ENCODE data around the gene THBS2.
"Not testable (repeated sequence)": the region's sequence is repeated elsewhere in the genome, so short reads cannot be mapped to it uniquely, and the experiment has no call there.

THBS2 gene

DNA sequence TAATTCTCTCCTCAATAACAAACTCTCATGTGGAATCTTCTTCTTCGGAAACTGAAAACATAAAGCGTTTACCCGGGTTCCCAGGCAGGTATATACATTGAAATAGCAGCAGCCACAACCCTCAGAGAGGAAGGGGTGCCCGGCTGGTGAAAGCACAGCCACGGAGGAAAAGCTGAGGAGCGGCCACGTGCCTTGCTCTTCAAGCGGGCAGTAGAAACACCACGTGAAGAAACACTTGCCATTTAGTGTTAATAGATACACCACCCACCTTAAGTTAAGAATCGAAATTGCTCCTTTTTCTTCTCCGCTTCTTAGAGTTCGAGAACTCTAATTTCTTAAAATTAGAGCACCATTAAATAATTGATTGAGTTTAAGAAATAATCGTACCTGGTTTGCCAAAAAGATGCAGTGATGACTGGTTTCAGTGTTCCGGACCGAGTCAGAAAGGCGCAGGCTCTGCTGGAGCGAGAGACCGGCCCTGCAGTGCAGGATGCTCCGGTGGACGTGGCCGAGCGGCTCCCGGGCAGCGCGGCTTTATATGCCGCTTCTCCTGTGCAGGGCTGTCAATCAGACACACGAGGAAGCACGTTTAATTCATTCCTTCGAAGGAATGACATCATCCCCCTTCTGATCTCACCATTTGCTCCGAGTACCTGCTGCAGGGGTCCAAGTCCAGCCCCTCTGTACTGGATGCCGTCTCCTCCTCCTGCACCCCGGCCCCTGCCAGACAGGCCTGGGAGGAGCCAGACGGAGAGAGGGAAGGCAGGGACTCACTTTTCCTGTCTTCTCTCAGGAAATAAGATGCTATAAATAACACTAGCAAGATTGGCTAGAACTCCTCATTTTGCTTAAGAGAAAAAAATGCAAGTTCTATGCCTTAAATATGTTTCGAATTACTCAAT is at the start of gene THBS2:
Gene THBS2, minus strand, starts transcription at position 510 of the 902 bp plus-strand sequence. CDS start 3,062 bp downstream, outside the sequence.
- DNase-seq, result peak; percentile 82

DNA sequence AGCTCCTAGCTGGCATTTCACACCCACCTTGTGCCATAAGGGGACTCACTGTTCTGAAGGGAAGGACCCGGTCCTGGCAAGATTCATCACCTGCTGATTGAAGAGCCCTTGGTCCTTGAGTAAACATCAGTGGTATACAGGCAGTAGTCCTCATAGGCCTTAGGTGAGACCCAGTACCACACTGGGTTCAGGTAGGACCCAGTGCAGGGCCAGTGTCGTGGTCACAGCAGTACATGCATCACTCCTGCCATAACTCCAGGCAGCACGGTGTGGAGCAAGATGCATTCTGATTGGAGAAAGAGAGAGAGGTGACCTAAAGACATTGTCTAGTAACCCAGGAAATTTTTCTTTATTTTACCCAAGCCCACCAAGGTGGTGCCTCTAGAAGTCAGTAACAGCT is 49.1 kb upstream of the THBS2 start:
- no peak for DNase-seq

DNA sequence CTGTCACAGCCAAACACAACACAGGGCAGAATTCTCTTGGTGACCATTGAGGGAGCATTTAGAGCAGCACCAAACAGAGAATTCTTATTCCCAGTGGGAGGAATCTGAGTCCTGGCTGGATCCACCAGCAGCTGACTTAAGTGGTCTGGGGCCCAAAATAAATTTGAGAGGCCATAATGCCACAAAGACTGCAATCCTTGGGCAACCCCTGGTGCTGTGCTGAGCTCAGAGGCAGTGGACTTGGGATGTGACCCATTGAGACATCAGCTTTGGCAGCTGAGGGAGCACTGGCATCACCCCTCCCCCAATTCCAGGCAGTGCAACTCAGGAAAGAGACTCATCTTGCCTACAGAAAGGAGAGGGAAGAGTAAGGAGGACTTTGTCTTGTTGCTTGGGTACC is 48.6 kb upstream of the THBS2 start:
- DNase-seq, result no peak

DNA sequence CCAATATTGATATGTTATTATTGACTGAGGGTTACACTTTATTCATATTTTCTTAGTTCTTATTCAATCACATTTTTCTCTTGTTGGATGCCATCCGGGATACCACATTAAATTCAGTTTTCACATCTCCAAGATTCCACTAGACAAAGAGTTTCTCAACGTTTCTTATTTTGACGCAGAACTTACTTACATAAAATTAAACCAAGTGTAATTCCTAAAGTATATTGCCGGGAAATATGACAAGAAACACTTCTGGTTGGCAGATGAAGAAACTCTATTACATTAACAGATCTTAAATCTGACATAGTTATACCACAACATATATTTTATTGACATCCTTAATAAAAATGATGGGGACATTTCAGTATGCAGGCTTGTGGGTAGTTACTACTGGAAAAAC is 47.3 kb upstream of the THBS2 start:
- no peak for DNase-seq

DNA sequence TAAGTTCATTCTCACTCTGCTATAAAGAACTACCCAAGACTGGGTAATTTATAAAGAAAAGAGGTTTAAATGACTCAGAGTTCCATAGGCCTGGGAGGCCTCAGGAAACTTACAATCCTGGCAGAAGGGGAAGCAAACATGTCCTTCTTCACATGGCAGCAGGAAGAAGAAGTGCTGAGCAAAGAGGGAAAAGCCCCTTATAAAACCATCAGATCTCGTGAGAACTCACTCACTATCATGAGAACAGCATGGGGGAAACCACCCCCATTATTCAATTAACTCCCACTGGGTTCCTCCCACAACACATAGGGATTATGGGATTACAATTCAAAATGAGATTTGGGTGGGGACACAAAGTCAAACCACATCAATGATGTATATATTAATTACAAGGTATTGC is 45.0 kb upstream of the THBS2 start:
- DNase-seq, result not testable (repeated sequence)

DNA sequence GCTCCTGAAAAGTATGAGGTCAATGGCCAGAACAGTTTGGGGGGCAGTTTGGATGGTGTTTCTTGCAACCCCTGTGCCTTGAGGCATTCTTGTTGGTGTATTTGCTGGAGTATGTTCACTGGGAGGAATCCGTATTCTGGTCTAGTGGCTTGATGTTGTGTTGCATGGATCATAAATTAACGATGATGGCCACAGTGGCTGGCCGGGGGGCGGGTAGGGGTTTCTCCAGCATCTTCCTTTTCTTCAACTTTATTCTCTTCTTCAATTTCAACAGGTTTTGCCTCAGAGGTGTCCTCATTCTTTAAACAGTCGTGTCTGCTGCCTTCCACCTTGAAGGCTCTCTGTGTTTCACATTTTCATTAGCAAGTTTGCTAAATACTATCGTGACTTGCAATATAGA is 43.0 kb upstream of the THBS2 start:
- DNase-seq, result no peak

DNA sequence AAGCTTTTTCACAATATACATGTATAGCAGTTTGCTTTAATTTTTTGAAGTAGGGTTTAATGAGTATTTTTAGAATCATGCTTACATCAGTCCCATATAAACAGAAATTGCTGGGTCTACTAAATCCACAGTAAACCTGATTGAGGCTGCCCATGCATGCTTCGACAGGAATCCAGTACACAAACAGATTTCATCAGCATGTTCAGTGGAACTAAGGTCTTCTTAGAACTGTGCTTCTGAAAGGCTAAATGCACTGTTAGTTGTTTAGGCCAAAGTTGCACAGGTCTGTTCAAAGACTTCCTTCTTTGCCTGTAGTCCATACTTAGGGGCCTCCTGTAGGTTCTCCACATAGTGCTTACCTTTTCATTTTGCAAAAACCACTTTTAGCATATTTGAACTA is 42.5 kb upstream of the THBS2 start:
- no peak for DNase-seq

DNA sequence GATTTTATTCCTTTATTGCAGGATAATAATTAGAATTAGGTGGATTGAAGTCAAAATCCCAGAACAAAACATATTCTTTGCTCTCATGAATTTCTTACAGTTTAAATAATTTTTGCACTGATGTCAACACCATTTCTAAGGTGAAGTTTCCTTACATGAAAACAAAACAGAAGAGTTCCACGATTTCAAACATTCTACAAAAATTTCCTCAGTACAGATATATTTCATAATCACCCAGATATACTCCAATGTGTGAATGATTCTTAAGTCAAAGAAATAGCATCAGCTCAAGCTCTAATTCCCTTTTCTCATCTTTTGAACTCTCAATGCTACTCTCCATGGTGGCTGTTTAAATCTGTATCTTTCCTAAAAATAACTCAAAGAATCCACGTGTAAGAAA is 39.5 kb upstream of the THBS2 start:
- no peak for DNase-seq

DNA sequence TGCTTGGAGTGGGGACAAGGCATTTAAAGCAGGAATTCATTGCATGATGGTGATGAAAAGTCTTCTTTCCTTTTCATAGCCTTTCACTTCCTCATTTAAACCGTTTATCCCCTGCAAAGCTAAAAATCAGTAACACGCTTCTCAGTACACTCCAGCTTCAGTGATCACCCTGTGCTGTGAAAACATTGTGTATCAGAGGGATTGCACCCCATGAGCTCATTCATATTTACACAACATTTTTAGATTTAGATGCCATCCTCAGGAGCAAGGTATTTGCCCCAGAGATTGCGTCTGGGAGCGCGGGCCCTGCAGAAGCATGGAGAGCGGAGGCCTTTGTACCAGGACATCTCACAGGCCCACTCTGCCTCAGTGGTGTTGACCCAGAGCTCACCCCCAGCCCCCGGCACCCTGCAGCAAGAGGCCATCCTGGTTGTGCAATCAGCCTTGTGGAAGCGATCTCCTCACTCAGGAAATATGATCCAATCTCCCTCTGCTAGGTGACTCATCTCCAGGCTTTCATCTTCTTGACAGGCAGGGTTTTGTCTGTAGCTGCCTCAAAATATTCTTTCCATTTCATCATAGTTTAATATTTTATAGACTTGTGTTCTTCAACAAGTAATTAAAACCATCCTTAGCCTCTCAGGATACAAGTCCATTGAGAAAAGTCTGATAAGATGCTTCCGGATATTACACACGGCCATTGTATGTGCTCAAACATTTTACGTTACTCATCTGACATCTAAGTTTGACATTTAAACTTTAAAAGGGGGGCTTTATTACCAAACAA is 38.9 kb upstream of the THBS2 start:
- DNase-seq, result no peak

DNA sequence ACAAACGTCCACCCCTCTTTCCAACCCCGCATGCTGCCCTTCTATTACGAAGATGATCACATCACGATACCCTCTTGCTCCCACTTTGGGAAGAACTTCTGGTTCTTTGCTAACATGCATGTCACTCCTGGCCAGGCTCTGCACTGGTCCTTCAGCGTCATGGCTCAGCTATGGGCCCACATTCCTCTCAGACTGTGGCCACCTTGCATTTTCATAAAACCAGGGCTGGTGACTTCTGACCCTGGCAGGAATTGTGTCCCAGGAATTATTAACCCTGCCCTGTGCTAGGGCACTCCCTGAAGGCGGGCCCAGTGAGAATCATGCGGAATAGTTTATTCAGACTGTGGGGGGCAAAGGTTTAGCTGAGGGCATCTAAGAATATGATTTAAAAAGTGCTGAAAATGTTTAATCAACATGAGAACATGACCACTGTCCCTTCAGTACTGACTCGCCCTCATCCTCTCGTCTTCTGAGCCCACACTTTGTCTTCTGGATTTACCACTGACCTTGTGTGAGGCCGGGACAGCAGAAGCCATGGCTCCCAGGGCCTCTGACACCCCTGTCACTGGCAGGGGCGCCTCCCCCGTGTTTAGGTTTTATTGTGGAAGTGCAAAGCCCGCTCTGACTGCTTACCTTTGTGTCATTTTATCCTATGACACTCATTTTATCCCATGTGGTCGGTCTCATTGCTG is 38.1 kb upstream of the THBS2 start:
- no peak for DNase-seq

DNA sequence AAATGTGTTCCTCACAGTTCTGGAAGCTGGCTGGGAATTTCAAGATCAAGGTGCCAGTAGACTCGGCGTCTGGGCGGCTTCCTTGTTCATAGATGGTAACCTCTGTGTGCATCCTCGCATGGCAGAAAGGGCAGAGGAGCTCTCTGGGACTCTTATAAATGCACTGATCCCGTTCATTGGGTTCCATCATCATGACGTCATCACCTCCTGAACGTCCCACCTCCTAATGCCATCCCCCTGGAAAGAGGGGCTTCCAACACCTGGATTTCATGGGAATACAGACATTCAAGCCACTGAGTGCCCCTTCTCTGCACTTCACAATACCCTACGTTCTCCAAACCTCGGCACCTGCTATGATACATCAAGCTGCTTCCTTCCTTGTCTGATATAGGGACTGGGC is 37.5 kb upstream of the THBS2 start:
- DNase-seq, result no peak

DNA sequence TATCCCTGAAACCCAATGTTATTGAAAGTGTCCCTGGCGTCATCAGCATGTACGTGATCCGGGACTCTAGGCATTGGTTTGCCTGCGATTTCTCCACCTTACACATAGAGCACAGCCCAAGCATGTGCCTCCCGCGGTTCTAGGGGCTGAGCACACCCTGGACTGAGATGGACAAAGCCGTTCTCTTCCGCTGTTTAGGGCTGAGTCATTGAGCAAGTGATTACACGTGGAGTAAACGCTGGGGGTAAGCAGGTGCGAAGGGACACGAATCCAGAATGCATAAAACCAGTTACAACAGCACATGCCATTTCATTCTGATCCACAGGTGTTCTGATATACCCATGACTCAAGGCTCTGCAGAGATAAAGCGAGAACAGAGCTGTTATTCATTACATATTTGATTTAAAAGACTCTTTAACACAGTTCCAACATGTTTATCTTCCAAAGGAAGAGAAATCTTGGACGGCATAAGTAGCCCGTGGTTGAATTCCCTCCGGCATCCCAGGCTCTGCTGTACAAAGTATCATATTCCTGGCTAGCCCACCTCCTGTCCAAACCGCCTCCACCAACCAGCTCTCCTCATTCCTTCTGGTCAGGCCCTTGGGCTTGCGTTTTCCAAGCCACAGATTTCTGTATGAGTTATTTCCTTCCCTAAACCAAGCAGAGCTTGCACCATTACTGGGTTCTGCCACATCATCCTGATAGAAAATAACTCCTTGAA is 36.1 kb upstream of the THBS2 start:
- DNase-seq, result no peak

DNA sequence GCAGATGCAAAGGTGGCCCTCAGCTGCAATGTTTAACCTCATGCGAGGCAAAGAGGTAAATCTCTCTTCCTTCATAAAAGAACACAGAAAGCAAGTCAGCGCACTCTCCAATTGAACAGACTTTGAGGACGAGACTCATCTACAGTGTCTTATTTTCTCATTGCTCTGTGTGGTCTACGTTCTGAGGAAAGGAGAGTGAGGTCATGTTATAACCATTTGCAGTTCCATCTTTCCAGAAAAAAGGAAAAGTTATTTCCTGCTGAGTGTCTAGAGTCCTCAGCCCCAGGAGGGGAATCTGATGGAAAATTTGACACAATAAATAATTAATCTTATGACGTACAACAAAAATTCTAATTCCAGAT is 35.6 kb upstream of the THBS2 start:
- DNase-seq, result no peak

DNA sequence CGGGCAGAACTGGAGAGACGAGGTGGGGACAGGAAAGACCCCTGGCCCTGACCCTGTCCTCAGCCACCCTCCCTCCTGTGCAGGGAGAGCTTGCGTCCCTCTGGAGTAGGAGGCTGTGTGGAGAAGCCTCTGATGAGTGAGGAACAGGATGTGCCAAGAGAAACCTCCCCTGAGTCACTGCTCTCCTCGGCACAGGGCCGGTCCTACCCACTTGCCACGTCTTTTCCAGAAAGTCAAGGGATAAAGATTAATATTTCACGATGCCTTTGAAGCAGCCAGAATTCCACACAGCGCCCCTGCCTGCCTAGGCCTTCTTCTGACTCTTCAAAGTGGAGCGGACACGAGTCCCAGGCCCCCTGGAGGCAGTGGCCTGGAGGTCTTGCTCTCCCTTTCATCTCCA is 34.9 kb upstream of the THBS2 start:
- DNase-seq, result no peak

DNA sequence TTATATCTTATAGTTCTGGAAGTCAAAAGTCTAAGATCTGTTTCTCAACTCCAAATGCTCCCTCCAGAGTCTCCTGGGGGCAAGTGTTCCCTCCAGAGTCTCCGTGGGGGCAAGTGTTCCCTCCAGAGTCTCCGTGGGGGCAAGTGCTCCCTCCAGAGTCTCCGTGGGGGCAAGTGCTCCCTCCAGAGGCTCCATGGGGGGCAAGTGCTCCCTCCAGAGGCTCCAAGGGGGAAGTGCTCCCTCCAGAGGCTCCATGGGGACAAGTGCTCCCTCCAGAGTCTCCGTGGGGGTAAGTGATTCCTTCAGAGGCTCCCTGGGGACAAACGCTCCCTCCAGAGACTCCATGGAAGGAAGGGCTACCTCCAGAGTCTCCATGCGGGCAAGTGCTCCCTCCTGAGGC is 34.0 kb upstream of the THBS2 start:
- no peak for DNase-seq

DNA sequence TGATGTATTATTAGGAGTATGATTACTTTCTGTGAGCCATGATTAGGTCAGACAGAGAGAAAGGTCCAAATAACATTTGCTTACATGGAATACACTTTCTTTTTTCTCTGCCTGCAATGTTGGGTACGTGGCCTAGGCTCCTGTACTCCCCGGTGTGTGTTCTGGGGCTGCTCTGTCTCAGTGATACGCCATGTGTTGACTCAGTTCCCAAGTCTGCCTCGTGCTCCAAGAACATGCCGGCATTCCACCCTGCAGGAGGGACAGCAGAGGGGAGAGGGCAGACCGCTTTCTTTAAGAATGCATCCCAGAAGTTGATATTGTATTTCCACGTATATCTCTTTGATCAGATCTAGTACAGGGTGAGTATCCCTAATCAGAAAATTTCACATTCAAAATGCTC is 33.3 kb upstream of the THBS2 start:
- DNase-seq, result no peak

DNA sequence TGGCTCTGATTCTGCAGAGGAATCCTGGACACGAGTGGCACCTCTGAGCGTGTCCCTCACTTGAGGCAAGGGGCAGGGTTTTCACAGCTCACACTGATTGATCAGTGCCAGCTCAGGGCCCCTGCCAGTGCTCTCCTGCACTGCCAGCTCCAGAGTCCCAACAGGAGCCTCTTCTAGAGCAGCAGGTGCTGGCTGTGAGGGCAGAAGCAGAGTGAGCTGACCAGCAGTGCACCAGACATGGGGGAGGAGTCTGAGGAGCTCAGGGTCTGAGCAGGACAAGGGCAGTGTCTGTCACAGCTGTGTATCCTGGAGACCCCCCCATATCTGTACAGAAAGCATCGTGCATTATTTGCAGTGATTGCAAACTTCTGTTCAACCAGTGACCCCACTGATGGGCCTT is 31.5 kb upstream of the THBS2 start:
- no peak for DNase-seq

DNA sequence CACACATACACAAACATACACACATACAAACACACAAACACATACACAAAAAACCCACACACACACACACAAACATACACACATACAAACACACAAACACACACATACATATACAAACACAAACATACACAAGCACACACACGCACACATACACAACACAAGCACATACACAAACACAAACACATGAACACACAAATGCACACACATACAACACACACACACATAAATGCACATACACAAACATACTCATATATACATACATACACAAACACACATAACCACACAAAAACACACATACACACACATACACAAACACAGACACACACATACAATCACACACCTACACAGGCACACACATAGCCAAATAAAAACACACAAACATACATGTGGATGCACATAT is 30.3 kb upstream of the THBS2 start:
- no peak for DNase-seq

DNA sequence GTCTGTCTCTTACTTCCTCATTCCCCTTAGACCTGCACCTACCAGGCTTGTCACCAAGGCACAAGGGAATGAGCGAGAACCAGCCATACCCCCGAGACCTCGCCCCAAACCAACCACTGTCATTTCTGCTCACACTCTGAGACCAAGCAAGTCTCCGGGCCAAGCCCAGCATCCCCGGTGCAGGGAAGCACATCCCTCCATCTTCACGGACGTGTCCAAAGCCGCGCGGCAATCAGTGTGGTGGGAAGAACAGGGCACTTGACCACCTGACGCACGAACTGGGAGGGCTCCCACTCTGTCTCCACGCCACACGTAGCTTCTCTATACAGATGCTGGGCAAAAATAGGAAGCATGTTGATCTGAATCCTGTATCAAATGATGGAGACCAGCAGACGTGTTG is 28.4 kb upstream of the THBS2 start:
- DNase-seq, result no peak

DNA sequence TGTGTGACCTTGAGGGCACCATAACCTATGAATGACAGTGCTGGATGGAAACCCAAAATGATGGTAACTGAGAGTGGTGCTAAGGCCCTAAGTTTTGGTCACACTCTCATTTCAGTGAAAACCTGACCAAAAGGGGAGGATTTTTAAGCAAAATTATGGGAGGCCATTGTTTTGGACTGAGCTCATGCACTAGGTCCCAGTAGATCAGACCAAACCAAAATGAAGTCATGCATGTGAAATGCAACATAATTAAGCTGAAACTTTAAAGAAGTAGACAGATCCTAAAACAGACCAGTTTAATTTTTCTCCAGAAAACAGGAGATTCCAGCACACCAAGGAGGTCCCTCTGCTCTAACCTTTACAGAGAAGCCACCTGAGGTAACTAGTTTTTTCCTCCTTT is 24.0 kb upstream of the THBS2 start:
- no peak for DNase-seq

DNA sequence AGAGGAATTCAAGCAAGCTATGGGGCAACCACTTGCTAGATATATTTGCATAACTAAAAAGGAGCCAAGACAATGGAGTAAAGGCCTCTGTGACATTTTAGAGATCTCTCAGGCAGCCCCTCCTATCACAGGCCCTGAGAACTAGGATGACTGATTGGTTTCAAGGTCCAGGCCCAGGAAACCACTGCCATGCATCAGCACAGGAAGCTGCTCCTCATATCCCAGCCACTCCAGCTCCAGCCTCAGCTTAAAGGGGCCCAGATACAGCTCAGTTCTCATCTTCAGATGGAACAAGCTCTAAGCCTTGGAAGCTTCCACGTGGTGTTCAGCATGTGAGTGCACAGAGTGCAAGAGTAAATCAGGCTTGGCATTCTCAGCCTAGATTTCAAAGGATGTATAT is 21.1 kb upstream of the THBS2 start:
- no peak for DNase-seq

DNA sequence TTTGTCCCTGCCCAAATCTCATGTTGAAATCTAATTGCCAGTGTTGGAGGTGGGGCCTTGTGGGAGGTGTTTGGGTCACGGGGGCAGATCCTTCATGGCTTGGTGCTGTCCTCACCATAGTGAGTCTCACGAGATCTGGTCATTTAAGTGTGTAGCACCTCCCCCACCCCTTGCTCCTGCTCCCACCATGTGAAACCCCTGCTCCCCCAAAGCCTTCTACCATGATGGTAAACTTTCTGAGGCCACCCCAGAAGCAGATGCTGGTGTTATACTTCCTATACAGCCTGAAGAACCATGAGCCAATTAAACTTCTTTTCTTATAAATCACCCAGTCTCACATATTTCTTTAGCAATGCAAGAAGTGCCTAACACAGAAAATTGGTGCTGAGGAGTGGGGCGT is 19.9 kb upstream of the THBS2 start:
- DNase-seq, result no peak

DNA sequence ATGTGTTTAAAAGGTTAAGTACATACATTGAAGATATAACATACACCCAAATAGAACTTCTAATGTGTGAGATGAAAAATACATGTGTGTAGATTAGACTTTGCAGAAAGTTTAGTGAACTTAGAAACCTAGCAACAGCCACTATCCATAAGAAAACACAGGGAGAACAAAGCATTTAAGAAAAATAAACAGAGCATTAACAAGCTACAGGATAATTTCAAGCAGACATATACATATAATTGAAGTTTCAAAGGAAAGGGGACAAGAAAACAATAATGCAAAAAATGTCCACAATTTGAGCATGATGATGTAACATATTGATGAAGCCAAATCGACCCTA is 18.2 kb upstream of the THBS2 start:
- no peak for DNase-seq
